ENCODE measurements around the gene PRKCA.
"Not testable (repeated sequence)": the region's sequence is repeated elsewhere in the genome, so short reads cannot be mapped to it uniquely, and the experiment has no call there.

Gene PRKCA

GRCh38 chr17:66695098-66695497 is 392.7 kb downstream of the PRKCA start:
- in situ Hi-C loops (cut with MboI; ENCODE audit: low sequenced_read_pairs): no loop called here

- in situ Hi-C loops (cut with MboI; ENCODE audit: low sequenced_read_pairs): no loop called here
Measured at GRCh38 chr17:66698270-66698669, 395.9 kb downstream of the PRKCA start.

DNA sequence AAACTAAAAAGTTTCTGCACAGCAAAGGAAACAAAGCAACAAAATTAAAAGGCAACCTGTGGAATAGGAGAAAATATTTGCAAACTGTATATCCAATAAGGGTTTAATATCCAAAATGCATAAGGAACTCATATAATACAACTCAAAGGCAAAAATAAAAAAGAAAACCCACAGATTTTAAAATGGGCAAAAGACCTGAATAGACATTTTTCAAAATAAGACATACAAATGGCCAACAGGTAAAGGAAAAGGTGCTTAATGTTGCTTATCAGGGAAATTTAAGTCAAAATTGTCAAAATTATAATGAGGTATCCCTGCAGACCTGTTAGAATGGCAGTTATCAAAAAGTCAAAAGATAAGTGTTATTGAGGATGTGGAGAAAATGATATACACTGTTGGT is 399.0 kb downstream of the PRKCA start:
- in situ Hi-C loops (cut with MboI; ENCODE audit: low sequenced_read_pairs): no loop called here

GRCh38 chr17:66702106-66702936 is 399.9 kb downstream of the PRKCA start:
- in situ Hi-C loops (cut with MboI; ENCODE audit: low sequenced_read_pairs): no loop called here

DNA sequence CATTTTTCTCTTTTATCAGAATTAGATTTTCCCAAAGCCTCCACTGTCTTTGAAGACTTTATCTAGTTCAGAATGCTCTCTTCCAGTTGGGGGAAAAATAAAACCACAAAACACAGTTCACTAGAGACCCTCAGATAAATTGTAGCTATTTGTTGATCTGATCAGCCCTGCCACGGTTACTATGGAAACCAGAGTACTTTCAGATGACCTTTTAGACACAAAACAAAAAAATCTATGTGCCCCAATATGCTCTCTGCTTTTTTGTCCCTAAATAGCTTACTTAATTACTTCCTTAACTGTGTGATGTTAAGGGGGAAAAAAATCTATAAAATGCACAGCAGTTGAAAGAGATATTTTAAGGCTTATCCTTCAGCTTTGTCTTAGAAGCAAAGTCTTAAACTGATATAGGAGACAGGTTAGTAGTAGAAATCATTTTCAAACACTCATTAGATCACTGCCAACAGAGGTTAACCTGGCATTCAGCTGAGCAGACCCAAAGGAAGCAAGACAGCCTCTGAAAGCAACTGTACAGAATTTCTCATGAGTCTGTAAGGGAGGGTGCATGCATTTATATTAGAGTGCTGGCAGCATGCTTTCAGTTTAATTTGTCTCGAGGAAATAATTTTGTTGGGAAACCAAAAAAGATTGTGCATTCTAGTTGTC is 402.6 kb downstream of the PRKCA start:
- in situ Hi-C loops (cut with MboI; ENCODE audit: low sequenced_read_pairs): no loop called here

- in situ Hi-C loops (cut with MboI; ENCODE audit: low sequenced_read_pairs): no loop called here
Measured at GRCh38 chr17:66706851-66707450, 404.5 kb downstream of the PRKCA start.

GRCh38 chr17:66711401-66711800 is 409.0 kb downstream of the PRKCA start:
- in situ Hi-C loops (cut with MboI; ENCODE audit: low sequenced_read_pairs): no loop called here

DNA sequence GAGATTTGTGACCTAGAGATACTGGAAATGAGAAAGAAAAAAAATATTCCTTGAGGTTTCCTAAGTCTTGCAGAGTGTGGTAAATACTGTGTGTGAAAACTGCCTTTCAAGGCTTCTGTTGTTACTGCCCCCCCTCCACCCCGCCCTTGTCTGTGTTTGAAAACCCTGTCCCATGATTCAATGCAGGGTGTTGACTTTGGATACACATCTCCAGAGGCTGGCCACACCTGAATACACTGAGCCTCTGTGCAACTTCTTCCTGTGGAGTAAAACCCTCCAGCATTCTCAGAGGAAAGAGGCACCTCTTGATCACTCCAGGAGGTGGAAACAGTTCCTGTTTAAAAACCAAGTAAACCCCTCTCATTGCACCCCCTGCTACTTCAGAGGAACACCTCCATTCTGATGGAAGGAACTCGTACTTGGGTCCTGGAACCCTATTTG is 409.5 kb downstream of the PRKCA start:
- in situ Hi-C loops (cut with MboI; ENCODE audit: low sequenced_read_pairs): no loop called here

- in situ Hi-C loops (cut with MboI; ENCODE audit: low sequenced_read_pairs): no loop called here
Measured at GRCh38 chr17:66712453-66712852, 410.0 kb downstream of the PRKCA start.

DNA sequence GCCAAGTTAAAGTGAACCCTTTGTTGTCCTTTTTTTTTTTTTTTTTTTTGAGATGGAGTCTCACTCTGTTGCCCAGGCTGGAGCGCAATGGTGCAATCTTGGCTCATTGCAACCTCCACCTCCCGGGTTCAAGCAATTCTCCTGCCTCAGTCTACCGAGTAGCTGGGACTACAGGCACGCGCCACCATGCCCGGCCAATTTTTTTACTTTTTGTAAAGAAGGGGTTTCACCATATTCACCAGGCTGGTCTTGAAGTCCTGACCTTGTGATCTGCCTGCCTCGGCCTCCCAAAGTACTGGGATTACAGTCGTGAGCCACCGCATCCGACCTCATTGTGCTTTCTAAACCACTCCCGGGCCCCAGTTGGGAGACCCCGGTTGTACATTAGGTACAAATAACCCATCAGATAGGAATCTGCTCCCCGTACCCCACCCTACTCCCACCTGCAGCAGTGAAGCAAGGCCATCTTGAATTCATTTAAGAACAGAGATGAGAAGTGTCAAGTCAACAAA is 410.7 kb downstream of the PRKCA start:
- in situ Hi-C loops (cut with MboI; ENCODE audit: low sequenced_read_pairs): not testable (repeated sequence)

- in situ Hi-C loops (cut with MboI; ENCODE audit: low sequenced_read_pairs): no loop called here
Measured at GRCh38 chr17:66713533-66714042, 411.2 kb downstream of the PRKCA start.

GRCh38 chr17:66714046-66715023 is 411.9 kb downstream of the PRKCA start:
- in situ Hi-C loops (cut with MboI; ENCODE audit: low sequenced_read_pairs): no loop called here

GRCh38 chr17:66715076-66715675 is 412.8 kb downstream of the PRKCA start:
- in situ Hi-C loops (cut with MboI; ENCODE audit: low sequenced_read_pairs): no loop called here

GRCh38 chr17:66715745-66716156 is 413.3 kb downstream of the PRKCA start:
- in situ Hi-C loops (cut with MboI; ENCODE audit: low sequenced_read_pairs): no loop called here

DNA sequence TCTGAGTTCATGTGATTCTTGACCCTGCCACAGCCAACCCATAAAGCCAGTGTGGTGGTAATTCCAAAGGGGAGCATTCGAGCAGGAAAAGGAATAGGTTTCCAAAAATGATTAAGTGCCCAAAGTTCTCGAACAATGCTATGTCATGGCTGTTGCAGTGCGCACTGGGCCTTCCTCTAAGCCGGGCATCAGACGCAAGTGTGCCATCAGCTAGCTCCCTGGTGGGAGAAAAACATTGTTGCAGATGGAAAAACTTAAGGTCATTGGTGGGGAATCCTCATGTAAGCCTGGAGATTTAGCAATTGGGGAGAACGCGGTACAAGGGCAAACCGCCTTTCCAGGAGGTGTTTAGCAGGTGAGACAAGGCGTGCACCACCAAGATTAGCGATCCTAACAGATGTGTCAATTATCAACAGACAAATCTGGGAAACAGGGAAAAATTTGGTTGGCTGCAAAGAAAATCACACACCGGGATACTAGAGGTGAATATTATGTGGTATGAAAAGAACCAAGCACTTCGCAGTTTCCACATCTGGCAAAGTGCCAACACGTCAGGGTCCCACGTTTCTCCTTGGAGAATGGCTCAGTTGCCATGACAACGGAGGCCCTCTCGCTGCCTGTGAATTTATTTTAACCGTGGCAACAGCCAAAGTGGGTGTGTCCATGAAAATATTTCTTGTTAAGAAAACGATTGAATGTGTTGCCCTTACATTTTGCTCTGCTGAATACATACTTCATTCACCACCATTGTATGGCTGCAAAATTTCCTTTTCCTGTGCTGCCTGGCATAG is 414.0 kb downstream of the PRKCA start:
- in situ Hi-C loops (cut with MboI; ENCODE audit: low sequenced_read_pairs): no loop called here

DNA sequence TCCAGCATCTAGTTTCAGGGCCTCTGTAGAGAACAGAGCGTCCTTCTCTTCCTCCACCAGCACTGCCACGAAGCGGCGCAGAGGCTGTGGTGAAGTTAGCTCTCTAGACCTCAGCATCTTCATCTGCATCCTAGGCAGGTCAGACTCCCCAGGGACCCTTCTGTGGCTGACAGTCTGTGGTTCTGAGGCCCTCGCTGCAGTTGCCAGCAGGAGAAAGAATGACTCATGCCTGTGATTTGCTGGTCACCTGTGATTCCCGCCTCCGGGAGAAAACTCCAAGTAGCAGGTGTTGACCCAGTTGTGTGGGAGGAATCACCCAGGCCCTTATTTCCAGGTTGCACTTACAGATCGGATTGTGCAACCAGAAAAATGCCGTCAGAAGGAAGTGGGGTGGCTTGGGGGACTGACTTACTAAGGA is 415.2 kb downstream of the PRKCA start:
- in situ Hi-C loops (cut with MboI; ENCODE audit: low sequenced_read_pairs): no loop called here

DNA sequence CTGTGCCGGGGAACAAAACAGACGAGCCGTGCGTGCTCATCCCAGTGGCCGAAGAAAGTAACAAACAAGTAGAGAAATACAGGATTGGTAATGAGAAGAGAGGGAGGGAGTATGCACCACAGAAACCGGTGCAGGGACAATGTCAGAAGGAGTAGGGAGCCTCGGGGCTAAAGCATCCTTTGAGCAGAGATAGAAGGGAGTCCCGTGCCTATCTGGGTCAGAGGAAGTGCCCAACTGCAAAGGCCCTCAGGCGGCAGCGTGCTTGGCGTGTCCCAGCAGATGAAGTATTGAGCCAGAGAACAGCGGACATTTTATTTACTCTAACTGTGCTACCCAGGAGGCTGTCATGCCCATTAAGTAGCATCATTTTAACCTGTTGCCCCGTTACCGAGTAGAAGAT is 417.6 kb downstream of the PRKCA start:
- in situ Hi-C loops (cut with MboI; ENCODE audit: low sequenced_read_pairs): no loop called here

- in situ Hi-C loops (cut with MboI; ENCODE audit: low sequenced_read_pairs): no loop called here
Measured at GRCh38 chr17:66720567-66720966, 418.2 kb downstream of the PRKCA start.

DNA sequence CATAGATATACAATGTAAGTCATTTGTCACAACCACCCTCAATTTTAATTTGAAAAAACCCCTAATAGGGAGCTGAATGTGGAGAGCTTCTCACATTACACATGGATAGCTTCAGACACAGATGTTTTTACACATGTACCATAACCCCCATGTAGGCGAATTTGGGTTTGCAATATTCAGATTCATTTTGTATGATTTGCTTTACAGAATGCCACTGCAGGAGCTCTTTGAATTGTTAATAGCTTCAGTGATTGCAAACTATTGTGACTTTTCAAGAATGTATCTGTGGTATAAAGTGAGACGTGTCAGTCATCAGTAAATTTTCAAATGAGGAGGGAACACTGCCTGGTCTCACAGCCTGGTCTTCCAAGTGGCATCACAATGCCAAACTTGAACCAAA is 419.9 kb downstream of the PRKCA start:
- in situ Hi-C loops (cut with MboI; ENCODE audit: low sequenced_read_pairs): no loop called here

Measured in hTERT RPE-1 (cell line).